B cell (primary cell): ENCODE data around the gene IRAK4. TPM values are rescaled to one million over a fixed set of nuclear protein-coding genes. Genes with fewer than 3 reads are reported as not detected.
A peak's percentile ranks its signal among the peaks of the same experiment; 100 is the strongest.

ENCODE experiments used
- ATAC-seq: fragments of 200-7000 bp; cut with Tn5 transposase; one replicate; pipeline ENCODE4 v1.10.0; 2021; ENCODE audit warnings: low read depth, mild to moderate bottlenecking, moderate number of reproducible peaks, moderate library complexity
- CTCF ChIA-PET: fragments of 350-600 bp; sonication (Branson Sonifier 250); formaldehyde crosslinking; loops from one replicate; lab custom pipeline; 2021; ENCODE audit warnings: antibody characterized with exemption, inconsistent platforms; lab: Charles Lee
- POLR2A ChIA-PET: fragments of 350-600 bp; sonication (Branson Sonifier 250); formaldehyde crosslinking; loops from one replicate; lab custom pipeline; 2021; ENCODE audit warnings: antibody characterized with exemption; lab: Charles Lee
- DNase-seq: peaks from one replicate; pipeline ENCODE4 v3.0.0; 2013
- H2AFZ ChIP-seq: 2 replicates; pipeline ENCODE4 v1.6.1; 2012; ENCODE audit warnings: mild to moderate bottlenecking, low read depth, low read length; ENCODE audit not compliant: insufficient read depth, poor library complexity, severe bottlenecking
- H3K27ac ChIP-seq, 2 donors: 1 replicate in 1 of 2; 2 replicates in 1 of 2; pipeline ENCODE4 v1.5.1; 2012 to 2013; ENCODE audit warnings: low read length in 2 of 2, mild to moderate bottlenecking in 2 of 2, moderate library complexity in 1 of 2
- H3K27me3 ChIP-seq, 4 experiments: fragments of 200-600 bp in 1 of 4; sonication (generic) in 1 of 4; replicated peaks in 1 of 4; 1 replicate in 2 of 4; 2 replicates in 2 of 4; pipeline versions ENCODE4 v1.6.1 to v1.7.0; 2013 to 2016; ENCODE audit warnings: low read length in 3 of 4, mild to moderate bottlenecking in 2 of 4, mixed read lengths in 1 of 4, moderate library complexity in 1 of 4; ENCODE audit not compliant: insufficient read depth in 4 of 4, control insufficient read depth in 3 of 4; ENCODE audit errors: control extremely low read depth in 1 of 4
- H3K36me3 ChIP-seq, 2 experiments: replicated peaks in 1 of 2; 1 replicate in 1 of 2; 2 replicates in 1 of 2; pipeline versions ENCODE4 v1.6.1 to v1.7.1; 2013; ENCODE audit warnings: low read length in 1 of 2; ENCODE audit not compliant: insufficient read depth in 2 of 2, control insufficient read depth in 1 of 2; ENCODE audit errors: control extremely low read depth in 1 of 2, extremely low read depth in 1 of 2
- H3K4me1 ChIP-seq, 2 donors: fragments of 200-600 bp in 1 of 2; sonication (generic) in 1 of 2; 1 replicate in 1 of 2; 2 replicates in 1 of 2; pipeline versions ENCODE4 v1.5.1 to v1.6.1; 2013 to 2017; ENCODE audit warnings: low read length in 2 of 2; ENCODE audit not compliant: control insufficient read depth in 2 of 2, insufficient read depth in 2 of 2
- H3K4me2 ChIP-seq: replicated peaks from 2 replicates; pipeline ENCODE3; 2012; ENCODE audit warnings: mild to moderate bottlenecking, low read depth, low read length; ENCODE audit not compliant: poor library complexity, severe bottlenecking
- H3K4me3 ChIP-seq, 5 experiments: fragments of 200-600 bp in 1 of 5; sonication (generic) in 1 of 5; 1 replicate in 3 of 5; 2 replicates in 2 of 5; pipeline versions ENCODE4 v1.5.1 to v1.7.0; 2011 to 2016; ENCODE audit warnings: low read length in 4 of 5, mild to moderate bottlenecking in 4 of 5, low read depth in 2 of 5, control low read depth in 1 of 5, moderate library complexity in 1 of 5; ENCODE audit not compliant: insufficient read depth in 1 of 5; ENCODE audit errors: control extremely low read depth in 1 of 5, extremely low read depth in 1 of 5
- H3K79me2 ChIP-seq: fragments of 200-600 bp; sonication (generic); one replicate; pipeline ENCODE4 v1.6.0; 2016; ENCODE audit warnings: low read length; ENCODE audit not compliant: control insufficient read depth, insufficient read depth
- H3K9ac ChIP-seq: fragments of 200-600 bp; sonication (generic); 2 replicates; pipeline ENCODE4 v1.6.1; 2017; ENCODE audit warnings: mild to moderate bottlenecking, low read length, moderate library complexity
- H3K9me3 ChIP-seq, 3 donors: one replicate each; pipeline versions ENCODE4 v1.6.1 to v1.7.1; 2013; ENCODE audit warnings: low read length in 2 of 3; ENCODE audit not compliant: control insufficient read depth in 2 of 3, insufficient read depth in 1 of 3; ENCODE audit errors: control extremely low read depth in 1 of 3
- H4K20me1 ChIP-seq: 2 replicates; pipeline ENCODE4 v1.6.0; 2012; ENCODE audit warnings: mild to moderate bottlenecking, low read length; ENCODE audit not compliant: insufficient read depth, control insufficient read depth, poor library complexity, severe bottlenecking
- H3K27ac Mint-ChIP-seq: one replicate; pipeline ENCODE4 v1.8.0; 2021; ENCODE audit warnings: mixed read lengths
- H3K27me3 Mint-ChIP-seq: one replicate; pipeline ENCODE4 v1.8.0; 2021; ENCODE audit warnings: mixed read lengths
- H3K4me1 Mint-ChIP-seq: one replicate; pipeline ENCODE4 v1.8.0; 2021; ENCODE audit warnings: mixed read lengths
- H3K4me3 Mint-ChIP-seq: one replicate; pipeline ENCODE4 v1.8.0; 2021; ENCODE audit warnings: mixed read lengths
- H3K9me3 Mint-ChIP-seq: one replicate; pipeline ENCODE4 v1.8.0; 2022; ENCODE audit warnings: mixed read lengths; ENCODE audit not compliant: insufficient read depth
- CTCF ChIP-seq: fragments of 200-600 bp; IDR thresholded peaks from one replicate; pipeline ENCODE4 v1.8.0; 2022; ENCODE audit warnings: antibody characterized with exemption, mild to moderate bottlenecking
- EZH2 ChIP-seq: IDR thresholded peaks from 2 replicates; pipeline ENCODE4 v1.6.1; 2012; ENCODE audit warnings: borderline replicate concordance, low read depth, mild to moderate bottlenecking, moderate library complexity, low read length; ENCODE audit not compliant: insufficient read depth, poor library complexity, severe bottlenecking
- WGBS: methylation state at CpG from one replicate; pipeline ENCODE4 v1.1.5; 2013; ENCODE audit warnings: missing lambda C conversion rate; ENCODE audit not compliant: insufficient coverage; 5-methylcytosine and 5-hydroxymethylcytosine counted together
- intact Hi-C: fragments of 100-400 bp; cut with micrococcal nuclease; formaldehyde crosslinking; loops from one replicate; pipeline ENCODE4 v1.10.0; 2022
- polyA plus RNA-seq: library from polyadenylated mRNA; depleted of rRNA; stranded (reverse); fragments of >200 nt; gene quantifications from 2 replicates; pipeline ENCODE4 v1.2.3, GENCODE V29; 2012
- total RNA-seq, 2 donors: library from RNA; stranded (reverse); fragments of 120-200 nt in 1 of 2; gene quantifications; 1 replicate in 1 of 2; 2 replicates in 1 of 2; pipeline versions ENCODE4 v1.2.3 to v1.2.4, GENCODE V29; 2013 to 2022

The IRAK4 gene
- total and polyA plus RNA-seq, 2 donors (not counting 1 experiment from before 2014, with no cell fraction given) = 36.4 to 47.0 TPM

- intact Hi-C loops = loop anchor here (1.0 to 10.0 kb wide), 3 partner anchors 30 to 1691 kb away; partner anchors contain the start of genes GXYLT1, IRAK4, PUS7L and TWF1
- H2AFZ ChIP-seq = peak within 1 kb of the TSS; percentile 94
- H3K36me3 ChIP-seq = no peaks in the 10 kb centered on the region
- CTCF ChIA-PET = interaction anchor here (1.3 to 1.9 kb wide), 3 partner anchors 28 to 47 kb away, joined by 5 to 14 read pairs (median 8); partner anchors contain the start of gene TWF1
- DNase-seq = peak; percentile 85
- H3K79me2 ChIP-seq = peaks cover 24% of the 10 kb centered on the region
- peak within 1 kb of the TSS; percentile 85 for H3K9ac ChIP-seq
- H3K4me1 Mint-ChIP-seq = peaks cover 19% of the 10 kb centered on the region
- peaks cover 12% of the 10 kb centered on the region in 2 donors for H3K4me1 ChIP-seq
- peak; percentile 73 for ATAC-seq
- H3K9me3 ChIP-seq = no peaks in the 10 kb centered on the region
- no peaks in the 10 kb centered on the region for H3K27me3 Mint-ChIP-seq
- POLR2A ChIA-PET = interaction anchor here (0.5 to 2.2 kb wide), 2 partner anchors 27 to 29 kb away, joined by 3 to 17 read pairs; partner anchors contain the start of gene TWF1
- WGBS = under 1% methylated on average over 99 of the region's 103 CpGs
- peak within 1 kb of the TSS; percentile 50 to 80 (median 73) for H3K4me3 ChIP-seq
- H4K20me1 ChIP-seq = no peaks in the 10 kb centered on the region
- H3K9me3 Mint-ChIP-seq = no peaks in the 10 kb centered on the region
- H3K27ac ChIP-seq = peak within 1 kb of the TSS; percentile 79 to 93
- H3K4me3 Mint-ChIP-seq = peak within 1 kb of the TSS; percentile 90
- peak within 1 kb of the TSS; percentile 91 for H3K27ac Mint-ChIP-seq
- peak within 1 kb of the TSS; percentile 88 for H3K4me2 ChIP-seq
- H3K27me3 ChIP-seq = no peaks in the 10 kb centered on the region
- TF ChIP-seq CTCF = no peak
- no peak for TF ChIP-seq EZH2
Observed at GRCh38 chr12:43835656-43836474, 77.1 kb downstream of the IRAK4 start, which contains the start of gene TMEM117. Gene TMEM117, plus strand, starts transcription at chr12:43836081.
